Ascending aorta (tissue), 2 donors: ENCODE data around the gene BTC. TPM values are rescaled to one million over a fixed set of nuclear protein-coding genes. Genes with fewer than 3 reads are reported as not detected.
"Not testable (repeated sequence)": the region's sequence is repeated elsewhere in the genome, so short reads cannot be mapped to it uniquely, and the experiment has no call there.

Experiments
- DNase-seq, 2 donors: peaks; one replicate each; pipeline ENCODE4 v3.0.0-alpha.2; 2019; ENCODE audit warnings: low spot score in 2 of 2
- H3K27ac ChIP-seq, 2 donors: fragments of 200-600 bp; sonication (generic); one replicate each; pipeline ENCODE4 v1.5.1; 2016 to 2017; ENCODE audit warnings: mild to moderate bottlenecking in 1 of 2
- H3K27me3 ChIP-seq: fragments of 200-600 bp; sonication (generic); one replicate; pipeline ENCODE4 v1.5.1; 2017
- H3K36me3 ChIP-seq, 2 donors: fragments of 200-600 bp; sonication (generic); one replicate each; pipeline ENCODE4 v1.5.1; 2016
- H3K4me1 ChIP-seq, 2 donors: fragments of 200-600 bp; sonication (generic); one replicate each; pipeline ENCODE4 v1.5.1; 2016 to 2017; ENCODE audit warnings: mild to moderate bottlenecking in 1 of 2
- H3K4me3 ChIP-seq, 2 donors: fragments of 200-600 bp; sonication (generic); one replicate each; pipeline ENCODE4 v1.5.1; 2016 to 2017; ENCODE audit warnings: mild to moderate bottlenecking in 1 of 2
- H3K9me3 ChIP-seq, 2 donors: fragments of 200-600 bp; sonication (generic); one replicate each; pipeline ENCODE4 v1.5.1; 2016
- intact Hi-C: fragments of 100-400 bp; cut with DNase I; formaldehyde crosslinking; loops from one replicate; pipeline ENCODE4 v1.15.1; 2023
- total RNA-seq: library from RNA; depleted of rRNA; stranded (reverse); fragments of >200 nt; gene quantifications from one replicate; pipeline ENCODE4 v1.1.0, GENCODE V29; 2016
- TF ChIP-seq, protein P1 (sequence below), 3 experiments: fragments of 200-600 bp in 2 of 3; fragments of 450-650 bp in 1 of 3; sonication (generic) in 2 of 3; IDR thresholded peaks; one replicate each; pipeline ENCODE4 v1.5.1; 2016 to 2019; ENCODE audit warnings: antibody characterized with exemption in 3 of 3, mild to moderate bottlenecking in 1 of 3, moderate library complexity in 1 of 3

Gene BTC
- total RNA-seq, 1 donor from 2014 or later = 6.9 TPM

DNA sequence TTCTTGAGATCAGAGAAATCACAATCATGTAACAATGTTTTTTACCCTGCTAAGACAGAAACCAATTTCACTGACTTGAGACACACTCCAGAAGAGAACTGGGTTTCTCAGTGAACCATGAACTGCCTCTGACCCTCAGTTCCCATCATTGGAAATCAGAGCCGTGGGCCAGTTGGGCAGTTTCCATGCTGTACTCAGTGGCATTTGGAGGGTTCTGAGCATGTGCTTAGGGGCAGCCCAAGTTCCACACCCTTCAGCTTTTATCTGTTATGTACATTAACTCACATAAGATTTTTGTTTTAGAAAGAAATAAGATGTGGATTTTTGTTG, 77.9 kb downstream of the BTC start:
- TF ChIP-seq, protein P1, sequence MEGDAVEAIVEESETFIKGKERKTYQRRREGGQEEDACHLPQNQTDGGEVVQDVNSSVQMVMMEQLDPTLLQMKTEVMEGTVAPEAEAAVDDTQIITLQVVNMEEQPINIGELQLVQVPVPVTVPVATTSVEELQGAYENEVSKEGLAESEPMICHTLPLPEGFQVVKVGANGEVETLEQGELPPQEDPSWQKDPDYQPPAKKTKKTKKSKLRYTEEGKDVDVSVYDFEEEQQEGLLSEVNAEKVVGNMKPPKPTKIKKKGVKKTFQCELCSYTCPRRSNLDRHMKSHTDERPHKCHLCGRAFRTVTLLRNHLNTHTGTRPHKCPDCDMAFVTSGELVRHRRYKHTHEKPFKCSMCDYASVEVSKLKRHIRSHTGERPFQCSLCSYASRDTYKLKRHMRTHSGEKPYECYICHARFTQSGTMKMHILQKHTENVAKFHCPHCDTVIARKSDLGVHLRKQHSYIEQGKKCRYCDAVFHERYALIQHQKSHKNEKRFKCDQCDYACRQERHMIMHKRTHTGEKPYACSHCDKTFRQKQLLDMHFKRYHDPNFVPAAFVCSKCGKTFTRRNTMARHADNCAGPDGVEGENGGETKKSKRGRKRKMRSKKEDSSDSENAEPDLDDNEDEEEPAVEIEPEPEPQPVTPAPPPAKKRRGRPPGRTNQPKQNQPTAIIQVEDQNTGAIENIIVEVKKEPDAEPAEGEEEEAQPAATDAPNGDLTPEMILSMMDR (IDR thresholded peaks at IDR 0.05) = no peak
- Histone ChIP-seq H3K4me3 (no peak overlapping the region), H3K27me3 (no peaks in the 10 kb centered on the region), H3K36me3 (no peaks in the 10 kb centered on the region), H3K4me1 (peaks cover 0 to 3% of the 10 kb centered on the region in 2 donors), H3K27ac (peak overlapping the region in 1 of 2 donors; percentile 43), H3K9me3 (peaks cover 0 to 9% of the 10 kb centered on the region in 2 donors)
- no peak for DNase-seq
- intact Hi-C loops = no loop called here

DNA sequence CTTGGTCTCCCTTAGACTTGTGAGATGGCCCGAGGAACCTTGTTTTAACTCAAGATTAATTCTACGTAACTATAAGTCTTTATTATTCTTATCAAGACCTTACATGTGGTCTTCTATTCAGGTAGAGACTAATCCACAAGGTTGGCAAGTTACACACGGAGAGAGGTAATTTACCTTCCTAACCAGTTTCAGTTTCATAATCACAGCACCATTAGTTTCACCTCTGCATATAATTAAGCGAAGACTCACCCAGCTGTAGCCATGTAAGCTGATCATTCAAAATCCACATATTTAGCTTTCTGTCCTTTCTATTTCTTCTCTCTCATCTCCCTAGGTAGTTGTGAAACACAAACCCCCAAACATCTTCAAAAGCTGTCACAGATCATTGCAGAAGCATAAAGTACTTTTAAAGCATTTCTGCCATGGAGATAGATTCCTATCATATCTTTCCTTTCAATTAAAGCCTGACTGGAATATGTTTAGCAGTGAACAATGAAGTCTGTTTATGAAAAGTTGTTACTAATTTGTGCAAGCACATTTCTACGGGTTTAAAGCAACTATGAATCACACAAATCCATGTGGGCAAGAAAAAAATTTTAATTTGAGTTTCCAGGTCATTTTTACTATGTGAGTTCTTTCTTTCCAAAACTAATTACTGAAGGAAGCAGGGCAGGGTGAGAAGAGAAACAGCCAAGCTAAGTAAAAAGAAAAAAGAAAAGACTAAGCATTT, 78.5 kb downstream of the BTC start:
- H3K27ac ChIP-seq = peak overlapping the region in 1 of 2 donors; percentile 43
- H3K4me3 ChIP-seq = no peak overlapping the region
- no peak for DNase-seq
- TF ChIP-seq, protein P1 (IDR thresholded peaks at IDR 0.05) = no peak
- intact Hi-C loops = no loop called here
- peaks cover 0 to 3% of the 10 kb centered on the region in 2 donors for H3K4me1 ChIP-seq
- peaks cover 0 to 9% of the 10 kb centered on the region in 2 donors for H3K9me3 ChIP-seq
- no peaks in the 10 kb centered on the region for H3K27me3 ChIP-seq
- no peaks in the 10 kb centered on the region for H3K36me3 ChIP-seq

DNA sequence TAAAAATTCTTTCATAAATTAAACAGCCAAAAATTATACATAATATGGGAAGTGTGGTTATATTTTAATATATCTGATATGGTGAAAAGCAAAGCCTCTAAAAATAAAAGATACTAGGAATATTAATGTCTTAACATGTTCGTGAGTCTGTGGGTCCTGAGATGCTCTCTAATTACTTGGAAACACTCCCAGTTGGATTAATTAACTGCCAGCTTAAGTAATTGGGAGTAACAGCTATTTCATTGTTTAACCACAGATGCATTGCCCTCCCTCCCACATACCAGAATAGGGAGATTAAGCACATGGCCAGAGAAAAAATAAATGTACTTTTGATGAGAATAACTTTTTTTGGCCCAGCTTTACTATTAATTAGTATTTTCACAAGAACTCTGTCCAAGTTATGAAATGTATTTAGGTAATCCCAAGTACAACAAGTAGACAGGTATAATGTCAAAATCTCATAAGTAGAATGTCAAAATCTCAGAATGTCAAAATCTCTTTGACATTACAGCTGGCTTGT, 79.7 kb downstream of the BTC start:
- Histone ChIP-seq H3K27me3 (no peaks in the 10 kb centered on the region), H3K36me3 (no peaks in the 10 kb centered on the region), H3K4me1 (peaks cover 0 to 3% of the 10 kb centered on the region in 2 donors), H3K9me3 (peaks cover 0 to 9% of the 10 kb centered on the region in 2 donors), H3K4me3 (no peak overlapping the region), H3K27ac (no peak overlapping the region)
- no peak for DNase-seq
- TF ChIP-seq, protein P1 (IDR thresholded peaks at IDR 0.05) = no peak
- intact Hi-C loops = no loop called here

DNA sequence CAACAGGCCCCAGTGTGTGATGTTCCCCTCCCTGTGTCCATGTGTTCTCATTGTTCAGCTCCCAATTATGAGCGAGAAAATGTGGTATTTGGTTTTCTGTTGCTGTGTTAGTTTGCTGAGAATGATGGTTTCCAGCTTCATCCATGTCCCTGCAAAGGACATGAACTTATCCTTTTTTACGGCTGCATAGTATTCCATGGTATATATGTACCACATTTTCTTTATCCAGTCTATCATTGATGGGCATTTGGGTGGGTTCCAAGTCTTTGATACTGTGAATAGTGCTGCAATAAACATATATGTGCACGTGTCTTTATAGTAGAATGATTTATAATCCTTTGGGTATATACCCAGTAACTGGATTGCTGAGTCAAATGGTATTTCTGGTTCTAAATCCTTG, 86.2 kb downstream of the BTC start:
- H3K4me1 ChIP-seq, H3K36me3 ChIP-seq, DNase-seq, H3K4me3 ChIP-seq, H3K27ac ChIP-seq, H3K27me3 ChIP-seq, H3K9me3 ChIP-seq, intact Hi-C loops: not testable (repeated sequence)

Other genes with a start within 250 kb of the BTC start
- 116 TPM for gene PARM1, start 138.6 kb upstream of the BTC start, total RNA-seq